Ecto neural progenitor cell (in vitro differentiated cells): ENCODE measurements around the gene SPSB4.
"Not testable (repeated sequence)": the region's sequence is repeated elsewhere in the genome, so short reads cannot be mapped to it uniquely, and the experiment has no call there.

Experiments
- DNase-seq: peaks from one replicate; pipeline ENCODE4 v3.0.0-alpha.2; 2018; ENCODE audit warnings: low spot score

SPSB4 gene

DNA sequence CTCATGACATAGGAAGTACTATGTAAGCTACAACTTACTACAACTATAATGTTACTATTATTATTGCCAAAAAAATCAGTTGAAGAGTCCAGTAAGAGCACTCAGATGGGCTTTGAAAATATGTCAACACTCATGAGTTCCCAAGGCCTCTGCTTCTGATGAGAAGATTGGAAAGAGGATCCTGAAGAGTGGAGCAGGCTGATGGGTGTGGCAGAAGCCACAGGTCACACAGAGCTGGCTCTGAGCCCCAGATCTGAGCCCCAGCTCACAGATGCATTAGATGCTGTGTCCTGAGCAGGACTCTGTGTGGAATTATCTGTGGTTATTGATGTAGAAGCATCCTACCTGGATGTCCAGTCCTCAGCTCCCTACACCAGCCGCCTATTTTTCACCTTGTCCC lies 65.6 kb downstream of the SPSB4 start:
- no peak for DNase-seq

DNA sequence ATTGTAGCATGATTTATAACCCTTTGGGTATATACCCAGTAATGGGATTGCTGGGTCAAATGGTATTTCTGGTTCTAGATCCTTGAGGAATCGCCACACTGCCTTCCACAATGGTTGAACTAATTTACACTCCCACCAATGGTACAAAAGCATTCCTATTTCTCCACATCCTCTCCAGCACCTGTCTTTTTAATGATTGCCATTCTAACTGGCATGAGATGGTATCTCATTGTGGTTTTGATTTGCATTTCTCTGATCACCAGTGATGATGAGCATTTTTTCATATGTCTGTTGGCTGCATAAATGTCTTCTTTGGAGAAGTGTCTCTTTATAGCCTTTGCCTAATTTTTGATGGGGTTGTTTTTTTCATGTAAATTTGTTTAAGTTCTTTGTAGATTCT lies 66.8 kb downstream of the SPSB4 start:
- not testable (repeated sequence) for DNase-seq

- peak; percentile 47 for DNase-seq
Observed at GRCh38 chr3:141122455-141123030, 71.4 kb downstream of the SPSB4 start.

DNA sequence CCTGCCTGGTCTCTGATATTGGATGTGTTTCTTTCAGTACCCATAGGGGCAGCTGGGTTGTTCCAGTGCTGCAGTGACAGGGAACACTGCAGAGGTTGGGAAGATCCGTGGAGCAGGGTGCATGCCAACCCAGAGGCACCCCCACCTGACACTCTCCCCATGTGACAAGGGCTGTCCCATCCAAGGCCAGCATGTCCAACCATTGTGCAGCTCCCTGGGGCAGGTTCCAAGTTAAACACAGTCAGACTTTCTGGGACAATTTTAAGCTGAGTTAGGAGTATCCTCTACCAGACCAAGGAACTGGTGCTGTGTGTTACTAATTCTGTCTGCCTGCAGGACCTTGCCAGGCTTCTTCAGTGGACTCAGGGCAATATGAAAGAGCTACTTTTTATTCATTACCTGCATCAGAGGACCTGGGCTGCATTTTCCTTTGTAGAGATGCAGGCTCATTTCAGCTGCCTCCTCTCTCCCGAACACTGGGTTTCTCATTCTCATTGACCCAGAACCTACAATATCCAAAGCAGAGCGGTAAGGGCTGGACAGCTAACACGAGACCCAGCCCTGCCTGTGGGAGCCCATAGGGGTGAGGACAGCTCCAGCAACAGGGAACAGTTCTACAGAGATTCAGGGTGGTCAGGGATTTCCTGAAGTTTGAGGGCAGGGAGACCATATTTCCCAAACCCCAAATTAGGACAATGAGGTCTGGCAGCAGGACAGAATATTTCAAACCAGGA lies 72.7 kb downstream of the SPSB4 start:
- no peak for DNase-seq

DNA sequence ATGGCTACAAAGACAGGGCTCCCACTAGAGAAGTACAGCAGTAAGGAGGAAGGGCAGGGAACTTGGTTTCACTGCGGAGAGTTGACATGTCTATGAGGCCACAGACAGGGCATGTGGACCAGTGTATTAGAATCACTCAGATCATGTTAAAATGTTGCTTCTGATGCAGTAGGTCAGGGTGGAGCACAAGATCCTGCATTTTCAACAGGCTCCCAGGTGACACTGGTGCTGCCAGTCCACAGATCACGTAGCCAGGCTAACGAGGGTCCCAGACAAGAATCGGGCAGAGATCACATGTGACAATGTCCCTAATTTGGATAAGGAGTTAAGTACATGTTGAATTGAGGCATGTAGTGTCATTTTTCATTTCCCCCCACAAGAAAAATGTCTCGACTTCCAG lies 73.6 kb downstream of the SPSB4 start:
- DNase-seq = peak; percentile 26

DNA sequence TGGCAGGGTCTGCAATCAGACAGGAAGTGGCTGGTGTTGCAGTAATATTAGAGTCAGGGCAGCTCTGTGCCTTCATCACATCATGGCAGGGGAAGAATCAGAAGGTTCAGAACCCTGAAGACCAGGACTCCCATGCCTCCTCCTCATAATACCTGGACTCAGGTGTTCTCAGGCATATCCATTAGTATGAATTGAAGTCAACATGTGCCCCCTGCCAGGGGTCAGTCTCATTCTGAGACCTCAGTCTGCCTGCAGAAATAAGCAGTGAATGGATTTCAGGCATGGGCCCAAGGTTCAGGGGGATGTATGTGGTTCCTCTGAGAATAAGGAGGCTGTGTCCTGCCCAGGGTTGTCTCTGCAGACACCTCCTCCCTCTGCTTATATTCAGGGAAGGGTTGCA lies 74.2 kb downstream of the SPSB4 start:
- DNase-seq = peak; percentile 29

DNA sequence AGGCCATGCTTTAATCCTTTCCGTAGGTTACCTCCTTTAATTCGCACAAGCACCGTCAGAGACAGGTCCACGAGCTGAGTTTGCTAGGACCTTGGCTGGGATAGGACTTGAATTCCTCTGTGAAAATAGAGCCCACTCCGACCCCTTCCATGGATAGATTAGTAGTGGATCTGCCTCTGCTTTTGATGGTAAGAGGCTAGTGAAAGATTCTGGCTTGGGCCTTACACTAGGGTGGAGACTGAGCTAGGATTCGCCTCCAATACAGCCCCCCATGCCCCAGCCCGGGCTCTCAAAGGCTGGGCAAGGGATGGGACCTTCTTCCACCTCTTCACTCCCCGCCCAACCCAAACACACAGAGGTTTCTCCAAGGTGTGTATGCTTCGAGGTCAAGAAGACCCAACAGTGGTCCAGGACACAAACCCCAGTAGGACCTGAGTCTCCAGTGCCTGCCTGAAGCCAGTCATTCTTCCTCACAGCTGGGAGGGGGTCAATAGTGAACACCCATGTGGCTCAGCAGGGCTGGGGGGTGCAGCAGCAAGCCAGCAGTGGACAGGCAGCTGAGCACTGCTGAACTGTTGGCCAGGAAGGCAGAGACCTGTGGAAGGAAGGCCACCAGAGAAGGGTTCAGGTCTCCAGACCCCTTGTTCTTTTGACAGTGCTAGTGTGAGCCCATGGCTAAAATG lies 75.7 kb downstream of the SPSB4 start:
- DNase-seq = peak; percentile 32

DNA sequence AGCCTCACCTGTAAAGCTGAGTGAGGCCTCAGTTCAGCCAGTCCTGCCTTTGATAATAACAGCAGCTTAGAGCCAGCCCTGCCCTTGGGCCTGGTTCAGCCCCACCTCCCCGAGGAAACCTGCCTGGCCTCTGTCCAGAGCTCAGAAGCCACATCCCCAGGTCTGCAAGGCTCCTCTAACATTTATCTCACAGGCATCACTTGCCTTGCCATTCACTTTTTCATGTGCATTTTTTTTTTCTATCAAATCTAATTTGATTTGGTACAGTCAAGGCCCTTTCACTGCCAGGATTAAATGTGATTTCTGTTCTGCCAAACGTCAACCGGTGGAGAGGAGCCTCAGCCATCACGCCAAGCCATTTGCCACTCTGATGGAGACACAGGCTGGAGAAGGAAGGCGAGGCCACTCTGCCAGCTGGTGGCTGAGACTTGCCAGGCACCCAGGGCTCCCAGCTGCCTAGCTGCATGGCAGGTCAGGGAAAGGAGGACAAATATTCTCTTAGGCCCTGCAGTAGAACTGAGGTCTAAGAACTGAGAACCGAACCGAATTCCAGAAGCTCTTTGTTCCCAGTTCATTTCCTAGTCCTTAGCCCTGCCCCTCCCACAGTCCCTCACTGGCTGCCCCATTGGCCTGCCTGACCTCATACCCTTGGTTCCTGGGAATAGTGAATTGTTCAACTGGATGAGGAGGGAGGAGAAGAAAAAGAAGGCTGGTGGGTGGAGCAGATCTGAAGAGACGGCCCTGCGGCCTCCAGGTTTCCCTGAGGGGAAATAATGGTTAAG lies 76.4 kb downstream of the SPSB4 start:
- no peak for DNase-seq

- DNase-seq = peak; percentile 40
Observed at GRCh38 chr3:141128126-141128777, 77.1 kb downstream of the SPSB4 start.

DNA sequence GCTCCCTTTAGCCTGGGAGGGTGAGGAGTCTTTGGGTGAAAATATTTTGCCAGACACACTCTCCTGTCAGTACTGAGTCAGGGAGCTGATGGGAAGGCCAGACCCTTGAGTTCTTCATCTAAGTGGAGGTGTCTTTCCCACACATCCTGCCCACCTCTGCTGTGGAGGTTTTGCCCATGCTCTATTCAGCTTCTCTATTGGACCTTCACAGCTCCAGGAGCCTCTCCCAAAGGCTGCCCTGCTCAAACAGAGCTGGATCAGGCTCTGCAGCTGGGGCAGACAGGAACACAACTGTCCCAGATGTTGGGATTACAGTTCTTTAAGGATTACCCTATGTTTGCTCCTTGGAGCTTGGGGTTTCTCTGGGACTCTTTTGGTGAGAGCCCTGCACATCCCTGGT lies 77.9 kb downstream of the SPSB4 start:
- DNase-seq = peak; percentile 33

GRCh38 chr3:141129541-141130011 lies 78.4 kb downstream of the SPSB4 start:
- no peak for DNase-seq

DNA sequence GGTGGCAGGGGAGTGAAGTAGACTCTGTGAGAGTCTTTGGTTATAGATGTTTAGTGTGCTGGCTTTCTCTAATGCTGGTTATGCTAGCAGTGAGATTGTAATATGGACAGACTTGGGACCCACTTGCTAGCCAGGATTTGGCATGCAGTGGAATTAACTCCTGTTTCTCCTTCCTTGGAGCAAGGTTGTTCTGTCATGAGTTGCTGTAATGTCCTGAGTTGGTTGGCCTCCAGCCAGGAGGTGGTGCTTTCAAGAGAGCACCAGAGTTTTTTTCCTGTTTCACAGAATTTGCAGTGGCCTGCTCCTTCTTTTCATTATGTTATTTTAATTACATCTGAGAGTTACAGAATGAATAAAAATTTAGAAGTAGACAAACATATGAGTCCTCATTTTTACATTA lies 92.4 kb downstream of the SPSB4 start:
- no peak for DNase-seq

DNA sequence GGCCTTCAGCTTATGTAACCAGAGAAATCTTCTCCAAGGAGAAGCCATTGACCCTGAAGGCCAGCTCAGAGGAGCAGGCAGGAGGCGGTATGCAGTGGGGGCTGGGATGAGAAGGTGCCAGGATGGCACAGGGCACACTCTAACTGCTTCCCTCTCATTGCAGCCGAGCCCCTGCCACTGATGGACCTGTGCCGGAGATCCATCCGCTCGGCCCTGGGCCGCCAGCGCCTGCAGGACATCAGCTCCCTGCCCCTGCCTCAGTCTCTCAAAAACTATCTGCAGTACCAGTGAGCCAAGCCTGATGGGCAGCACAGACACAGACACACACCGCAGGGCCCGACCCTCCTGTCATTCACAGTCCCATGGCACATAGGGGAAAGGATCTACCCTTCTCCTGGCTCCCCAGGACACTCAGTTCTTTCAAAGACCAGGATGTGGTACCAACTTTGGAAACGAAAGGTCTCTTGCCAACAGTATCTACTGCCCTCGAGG lies 95.9 kb downstream of the SPSB4 start:
- DNase-seq = peak; percentile 29

GRCh38 chr3:141147657-141148056 lies 96.5 kb downstream of the SPSB4 start:
- no peak for DNase-seq

DNA sequence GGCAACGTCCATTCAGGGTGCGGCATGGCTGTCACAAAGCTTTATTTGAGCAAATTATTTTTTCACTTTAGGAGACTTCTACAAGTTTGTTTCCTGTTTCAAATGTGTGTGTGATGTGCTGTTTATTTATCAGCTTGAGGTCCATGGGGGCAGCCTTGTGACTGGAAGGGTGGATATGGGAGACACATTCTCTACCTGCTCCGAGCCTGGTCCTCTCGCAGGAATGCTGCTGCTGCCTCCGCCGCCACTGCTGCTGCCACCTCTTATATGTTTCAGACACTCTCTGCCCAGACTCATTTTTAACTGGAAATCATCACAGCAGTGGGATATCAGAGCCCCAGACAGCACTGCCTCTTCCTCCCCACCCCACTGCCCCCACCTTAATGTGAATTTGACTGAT lies 97.0 kb downstream of the SPSB4 start:
- DNase-seq = no peak

DNA sequence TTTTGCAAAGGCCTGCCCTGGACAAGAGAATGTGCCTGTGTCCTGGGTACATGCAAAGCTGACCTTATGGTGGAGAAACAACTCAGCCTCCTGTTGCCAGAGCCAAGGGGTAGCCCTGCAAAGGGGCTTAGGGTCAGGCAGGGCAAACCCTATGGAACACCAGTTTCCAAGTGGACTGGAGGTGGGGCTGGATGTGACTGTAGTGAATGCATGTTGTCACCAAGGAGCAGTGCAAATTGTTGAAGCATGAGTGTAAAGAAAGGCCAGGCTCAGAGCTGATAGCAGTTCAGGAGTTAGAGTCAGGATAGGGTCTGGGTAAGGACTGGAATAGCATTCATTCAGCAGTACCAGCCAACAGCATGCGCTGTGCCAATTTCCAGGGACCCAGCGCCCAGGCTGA lies 97.6 kb downstream of the SPSB4 start:
- DNase-seq = no peak

DNA sequence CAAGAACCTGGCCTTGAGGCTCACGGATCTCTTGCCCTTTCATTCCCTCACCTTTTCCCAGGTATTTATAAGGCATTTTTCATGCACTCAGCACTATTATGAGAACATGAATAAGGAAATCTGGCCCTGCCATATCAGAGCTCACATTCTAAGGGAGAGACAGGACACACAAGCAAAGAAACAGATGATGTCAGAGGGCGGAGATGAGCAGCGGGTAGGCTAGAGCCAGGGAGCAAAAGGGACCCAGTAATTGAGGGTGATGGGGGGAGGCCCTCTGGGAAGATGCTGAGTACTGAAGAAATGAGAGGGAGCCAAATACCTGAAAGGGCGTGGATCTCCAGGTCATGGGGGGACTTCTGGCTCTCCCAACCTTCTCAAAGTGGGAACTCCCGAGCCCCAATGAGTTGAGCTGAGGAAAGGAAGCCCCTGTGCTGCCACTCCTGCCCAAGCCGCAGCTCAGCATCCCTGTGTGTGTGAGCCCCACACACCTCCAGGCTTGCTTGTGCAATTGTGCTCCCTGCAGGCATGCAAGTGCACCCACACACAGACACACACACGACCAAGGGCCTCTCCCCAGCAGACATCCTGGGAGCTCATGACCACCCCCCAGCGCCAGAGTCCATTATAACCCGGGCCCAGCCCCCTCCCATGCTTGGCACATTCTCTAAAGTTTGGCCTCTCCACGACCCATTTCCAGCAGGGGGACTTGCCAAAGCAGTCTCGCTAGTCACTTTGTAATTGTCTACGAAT lies 99.1 kb downstream of the SPSB4 start:
- peak; percentile 32 for DNase-seq

- DNase-seq = no peak
Observed at GRCh38 chr3:141150931-141151330, 99.8 kb downstream of the SPSB4 start.

- no peak for DNase-seq
Observed at GRCh38 chr3:141151439-141151838, 100.3 kb downstream of the SPSB4 start.

DNA sequence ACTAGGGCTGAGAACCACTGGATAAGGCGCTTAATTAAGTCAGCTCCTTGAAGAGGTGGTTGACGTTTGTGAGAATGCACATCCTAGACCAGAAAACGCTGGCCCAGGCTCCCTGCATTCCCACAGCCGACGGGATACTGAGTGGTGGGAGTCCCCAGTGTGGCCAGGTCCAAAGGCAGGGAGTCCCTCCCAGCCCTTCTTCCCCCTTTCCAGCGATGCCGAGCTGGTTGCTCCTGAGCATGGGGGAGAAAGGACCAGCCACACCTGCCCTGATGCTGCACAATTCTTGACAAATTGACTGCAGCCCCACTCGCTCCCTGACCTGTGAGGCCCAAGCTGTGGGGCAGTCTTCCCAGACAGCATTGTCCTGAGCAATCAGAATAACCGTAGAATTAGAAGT lies 101.0 kb downstream of the SPSB4 start:
- DNase-seq = no peak
